DOHH2 (cell line): ENCODE results near the gene CYSLTR1.
"Not testable (repeated sequence)": the region's sequence is repeated elsewhere in the genome, so short reads cannot be mapped to it uniquely, and the experiment has no call there.

Experiments used
- H3F3A ChIP-seq: fragments of 200-600 bp; sonication (generic), shearing (Covaris generic); 2 replicates; pipeline ENCODE4 v1.6.0; 2016; ENCODE audit warnings: antibody characterized with exemption, mild to moderate bottlenecking; ENCODE audit not compliant: control insufficient read depth, insufficient read depth
- H3K27ac ChIP-seq: fragments of 200-600 bp; sonication (generic); 2 replicates; pipeline ENCODE4 v1.5.1; 2014; ENCODE audit warnings: low read depth, mild to moderate bottlenecking, low read length, moderate library complexity
- H3K27me3 ChIP-seq: fragments of 200-600 bp; sonication (generic); 2 replicates; pipeline ENCODE4 v1.6.1; 2014; ENCODE audit warnings: mild to moderate bottlenecking, low read length, mixed read lengths; ENCODE audit not compliant: control insufficient read depth
- H3K36me3 ChIP-seq: fragments of 200-600 bp; sonication (generic); 2 replicates; pipeline ENCODE4 v1.6.1; 2014; ENCODE audit warnings: mild to moderate bottlenecking, low read length, moderate library complexity, mixed read lengths; ENCODE audit not compliant: control insufficient read depth
- H3K4me1 ChIP-seq: fragments of 200-600 bp; sonication (generic); 2 replicates; pipeline ENCODE4 v1.6.1; 2014; ENCODE audit warnings: mild to moderate bottlenecking, low read length, mixed read lengths; ENCODE audit not compliant: control insufficient read depth
- H3K4me2 ChIP-seq: fragments of 200-600 bp; sonication (generic); 2 replicates; pipeline ENCODE4 v1.6.0; 2014; ENCODE audit warnings: mild to moderate bottlenecking, low read length, moderate library complexity
- H3K4me3 ChIP-seq: fragments of 200-600 bp; sonication (generic); 2 replicates; pipeline ENCODE4 v1.5.1; 2014; ENCODE audit warnings: mild to moderate bottlenecking, low read length, mixed read lengths
- H3K79me2 ChIP-seq: fragments of 200-600 bp; sonication (generic); 2 replicates; pipeline ENCODE4 v1.6.1; 2014; ENCODE audit warnings: mild to moderate bottlenecking, low read length, mixed read lengths; ENCODE audit not compliant: control insufficient read depth
- H3K9me2 ChIP-seq: fragments of 200-600 bp; sonication (generic); replicated peaks from 2 replicates; pipeline ENCODE4 v1.6.1; 2014; ENCODE audit warnings: mild to moderate bottlenecking, low read length, mixed read lengths; ENCODE audit not compliant: control insufficient read depth
- H3K9me3 ChIP-seq: fragments of 200-600 bp; sonication (generic); 2 replicates; pipeline ENCODE4 v1.6.1; 2014; ENCODE audit warnings: antibody characterized with exemption, low read length, mixed read lengths; ENCODE audit not compliant: control insufficient read depth, insufficient read depth
- H4K20me1 ChIP-seq: fragments of 200-600 bp; sonication (generic); 2 replicates; pipeline ENCODE4 v1.6.0; 2014; ENCODE audit warnings: low read depth, mild to moderate bottlenecking, antibody characterized with exemption, low read length, moderate library complexity; ENCODE audit not compliant: control insufficient read depth, insufficient read depth
- CTCF ChIP-seq: fragments of 200-600 bp; sonication (generic); IDR thresholded peaks from one replicate; pipeline ENCODE4 v1.5.1; 2014; ENCODE audit warnings: antibody characterized with exemption, mild to moderate bottlenecking, low read depth, low read length; ENCODE audit not compliant: poor library complexity, severe bottlenecking
- EZH2phosphoT487 ChIP-seq: fragments of 200-600 bp; sonication (generic); IDR thresholded peaks from 2 replicates; pipeline ENCODE4 v1.6.1; 2017; ENCODE audit warnings: borderline replicate concordance, mild to moderate bottlenecking, antibody characterized with exemption, low read length, moderate library complexity, mixed read lengths

Gene CYSLTR1

GRCh38 chrX:78303086-78303485, 24.3 kb downstream of the CYSLTR1 start:
- no peaks in the 10 kb centered on the region for H3K4me1 ChIP-seq
- H3K4me3 ChIP-seq = no peak overlapping the region
- TF ChIP-seq CTCF (no peak), EZH2phosphoT487 (no peak)
- H4K20me1 ChIP-seq = no peaks in the 10 kb centered on the region
- no peaks in the 10 kb centered on the region for H3K9me2 ChIP-seq
- no peaks in the 10 kb centered on the region for H3K27me3 ChIP-seq
- no peaks in the 10 kb centered on the region for H3F3A ChIP-seq
- H3K4me2 ChIP-seq = no peak overlapping the region
- H3K36me3 ChIP-seq = no peaks in the 10 kb centered on the region
- H3K27ac ChIP-seq = no peak overlapping the region
- no peaks in the 10 kb centered on the region for H3K9me3 ChIP-seq
- no peaks in the 10 kb centered on the region for H3K79me2 ChIP-seq

GRCh38 chrX:78300933-78301332, 26.5 kb downstream of the CYSLTR1 start:
- not testable (repeated sequence) for H3K27me3 ChIP-seq, H3K4me1 ChIP-seq, H3K9me2 ChIP-seq, H3F3A ChIP-seq, H3K36me3 ChIP-seq, H3K4me3 ChIP-seq, H4K20me1 ChIP-seq, H3K9me3 ChIP-seq, H3K79me2 ChIP-seq, H3K4me2 ChIP-seq, H3K27ac ChIP-seq

DNA sequence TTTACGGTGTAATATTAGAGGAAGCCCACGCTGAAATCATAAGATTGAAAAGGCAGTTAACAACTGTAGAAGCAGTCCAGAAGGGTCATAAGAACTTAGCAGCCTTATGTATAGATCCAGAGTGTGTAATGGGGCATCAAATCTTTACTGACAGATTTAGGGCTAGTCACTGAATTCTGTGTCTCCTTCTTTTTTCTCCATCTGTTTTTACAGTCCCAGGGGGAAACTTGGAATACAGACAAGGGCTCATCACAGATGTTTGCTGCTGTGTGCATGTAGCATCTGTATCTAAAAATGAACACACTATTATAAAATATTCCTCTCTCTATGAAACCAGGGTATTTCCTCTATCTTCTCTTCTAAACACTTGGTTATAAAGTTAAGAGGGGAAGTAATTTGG, 43.9 kb downstream of the CYSLTR1 start:
- Histone ChIP-seq H3K9me2 (no peaks in the 10 kb centered on the region), H4K20me1 (no peaks in the 10 kb centered on the region), H3K79me2 (no peaks in the 10 kb centered on the region), H3K9me3 (no peaks in the 10 kb centered on the region), H3K27me3 (no peaks in the 10 kb centered on the region), H3K4me2 (no peak overlapping the region), H3K4me3 (no peak overlapping the region), H3K27ac (no peak overlapping the region), H3K36me3 (no peaks in the 10 kb centered on the region), H3K4me1 (no peaks in the 10 kb centered on the region), H3F3A (no peaks in the 10 kb centered on the region)
- TF ChIP-seq CTCF = no peak
- no peak for TF ChIP-seq EZH2phosphoT487

GRCh38 chrX:78237127-78237526, 90.3 kb downstream of the CYSLTR1 start:
- TF ChIP-seq EZH2phosphoT487 = no peak
- TF ChIP-seq CTCF = no peak
- H3F3A ChIP-seq = no peaks in the 10 kb centered on the region
- no peaks in the 10 kb centered on the region for H3K36me3 ChIP-seq
- H3K79me2 ChIP-seq = no peaks in the 10 kb centered on the region
- H3K4me1 ChIP-seq = no peaks in the 10 kb centered on the region
- no peak overlapping the region for H3K4me3 ChIP-seq
- H3K9me3 ChIP-seq = no peaks in the 10 kb centered on the region
- H3K27me3 ChIP-seq = no peaks in the 10 kb centered on the region
- H3K27ac ChIP-seq = no peak overlapping the region
- no peak overlapping the region for H3K4me2 ChIP-seq
- H3K9me2 ChIP-seq = no peaks in the 10 kb centered on the region
- H4K20me1 ChIP-seq = no peaks in the 10 kb centered on the region

DNA sequence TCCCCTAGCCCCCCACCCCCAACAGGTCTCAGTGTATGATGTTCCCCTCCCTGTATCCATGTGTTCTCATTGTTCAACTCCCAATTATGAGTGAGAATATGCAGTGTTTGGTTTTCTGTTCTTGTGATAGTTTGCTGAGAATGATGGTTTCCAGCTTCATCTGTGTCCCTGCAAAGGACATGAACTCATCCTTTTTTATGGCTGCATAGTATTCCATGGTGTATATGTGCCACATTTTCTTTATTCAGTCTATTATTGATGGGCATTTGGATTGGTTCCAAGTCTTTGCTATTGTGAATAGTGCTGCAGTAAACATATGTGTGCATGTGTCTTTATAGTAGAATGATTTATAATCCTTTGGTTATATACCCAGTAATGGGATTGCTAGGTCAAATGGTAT, 101.4 kb downstream of the CYSLTR1 start:
- not testable (repeated sequence) for H4K20me1 ChIP-seq, H3F3A ChIP-seq, H3K4me2 ChIP-seq, H3K27me3 ChIP-seq, H3K9me3 ChIP-seq, H3K4me3 ChIP-seq, H3K36me3 ChIP-seq, H3K79me2 ChIP-seq, H3K4me1 ChIP-seq, H3K9me2 ChIP-seq, H3K27ac ChIP-seq
